Keratinocyte (primary cell): ENCODE data around the gene ZBED6. TPM values are rescaled to one million over a fixed set of nuclear protein-coding genes. Genes with fewer than 3 reads are reported as not detected.
"Not testable (repeated sequence)": the region's sequence is repeated elsewhere in the genome, so short reads cannot be mapped to it uniquely, and the experiment has no call there.

Source experiments
- DNase-seq: peaks from one replicate; pipeline ENCODE4 v3.0.0-alpha.2; 2011; ENCODE audit warnings: low read depth, missing footprints, low spot score
- FAIRE-seq: peaks from 2 replicates; lab custom pipeline; 2011; peaks lifted over from hg19 to GRCh38; lab: Jason Lieb, UNC
- H2AFZ ChIP-seq: 2 replicates; pipeline ENCODE4 v1.6.0; 2012; ENCODE audit warnings: low read length, control low read depth, inconsistent platforms; ENCODE audit not compliant: control insufficient read depth
- H3K27ac ChIP-seq: 2 replicates; pipeline ENCODE4 v1.5.1; 2011; ENCODE audit warnings: low read length; ENCODE audit not compliant: control insufficient read depth, insufficient read depth
- H3K27me3 ChIP-seq: 3 replicates; pipeline ENCODE4 v1.6.0; 2011; ENCODE audit warnings: low read length; ENCODE audit not compliant: control insufficient read depth, insufficient read depth; ENCODE audit errors: extremely low read depth
- H3K36me3 ChIP-seq, 2 experiments: 2 replicates in 1 of 2; 3 replicates in 1 of 2; pipeline ENCODE4 v1.5.1; 2011; ENCODE audit warnings: low read length in 2 of 2, mild to moderate bottlenecking in 1 of 2; ENCODE audit not compliant: control insufficient read depth in 2 of 2, insufficient read depth in 2 of 2; ENCODE audit errors: extremely low read depth in 1 of 2
- H3K4me1 ChIP-seq: 3 replicates; pipeline ENCODE4 v1.5.1; 2011; ENCODE audit warnings: low read length; ENCODE audit not compliant: control insufficient read depth, insufficient read depth; ENCODE audit errors: extremely low read depth
- H3K4me2 ChIP-seq: 3 replicates; pipeline ENCODE4 v1.6.0; 2011; ENCODE audit warnings: low read depth, low read length; ENCODE audit not compliant: control insufficient read depth, insufficient read depth; ENCODE audit errors: extremely low read depth
- H3K4me3 ChIP-seq, 3 experiments: fragments of 200-600 bp in 1 of 3; sonication (generic) in 1 of 3; 2 replicates in 2 of 3; 3 replicates in 1 of 3; pipeline ENCODE4 v1.5.1; 2011 to 2016; ENCODE audit warnings: low read length in 3 of 3, mild to moderate bottlenecking in 3 of 3, control low read depth in 2 of 3, inconsistent platforms in 1 of 3, low read depth in 1 of 3, mixed read lengths in 1 of 3, mixed run types in 1 of 3, moderate library complexity in 1 of 3; ENCODE audit not compliant: control insufficient read depth in 2 of 3, insufficient read depth in 2 of 3; ENCODE audit errors: extremely low read depth in 1 of 3
- H3K79me2 ChIP-seq: 2 replicates; pipeline ENCODE4 v1.6.0; 2012; ENCODE audit warnings: low read length; ENCODE audit not compliant: control insufficient read depth, insufficient read depth
- H3K9ac ChIP-seq: 3 replicates; pipeline ENCODE4 v1.6.0; 2011; ENCODE audit warnings: low read length; ENCODE audit not compliant: control insufficient read depth, insufficient read depth; ENCODE audit errors: extremely low read depth
- H3K9me1 ChIP-seq: 3 replicates; pipeline ENCODE4 v1.6.0; 2011; ENCODE audit warnings: low read length; ENCODE audit not compliant: control insufficient read depth, insufficient read depth; ENCODE audit errors: extremely low read depth
- H3K9me3 ChIP-seq: 2 replicates; pipeline ENCODE4 v1.5.1; 2012; ENCODE audit warnings: low read depth, low read length; ENCODE audit not compliant: control insufficient read depth
- H4K20me1 ChIP-seq: 3 replicates; pipeline ENCODE4 v1.6.0; 2011; ENCODE audit warnings: low read length; ENCODE audit not compliant: control insufficient read depth, insufficient read depth; ENCODE audit errors: extremely low read depth
- CTCF ChIP-seq, 3 experiments: IDR thresholded peaks in 1 of 3; conservative IDR thresholded peaks in 1 of 3; optimal IDR thresholded peaks in 1 of 3; 2 replicates in 2 of 3; 3 replicates in 1 of 3; pipeline versions ENCODE3 to v1.5.1; 2011; ENCODE audit warnings: low read length in 3 of 3, mild to moderate bottlenecking in 3 of 3, moderate library complexity in 2 of 3, control low read depth in 1 of 3, inconsistent platforms in 1 of 3; ENCODE audit not compliant: insufficient read depth in 2 of 3; ENCODE audit errors: extremely low read depth in 1 of 3
- EZH2 ChIP-seq: IDR thresholded peaks from one replicate; pipeline ENCODE4 v1.6.1; 2012; ENCODE audit warnings: inconsistent platforms, mild to moderate bottlenecking, low read length, moderate library complexity
- dilution Hi-C: fragments of 300-500 bp; cut with MboI; formaldehyde crosslinking; loops from one replicate; pipeline ENCODE4 v1.7.0; 2020; ENCODE audit warnings: low sequenced_read_pairs; ENCODE audit not compliant: extremely low pct_ligation_motif_present
- polyA plus RNA-seq, 5 experiments: library from polyadenylated mRNA; depleted of rRNA in 3 of 5; stranded (reverse) in 3 of 5; stranded (forward) in 1 of 5; unstranded in 1 of 5; fragments of >200 nt; gene quantifications; 1 replicate in 1 of 5; 2 replicates in 3 of 5; 3 replicates in 1 of 5; pipeline versions ENCODE4 v1.2.1 to v1.2.3, GENCODE V29; 2011 to 2012; ENCODE audit warnings: missing spikeins in 2 of 5, low read depth in 1 of 5, low replicate concordance in 1 of 5

The ZBED6 gene
- polyA plus RNA-seq, 1 donor (not counting 4 experiments of a cell fraction or from before 2014, with no cell fraction given) = 8.9 TPM

GRCh38 chr1:203791498-203791897, 3.9 kb upstream of the ZBED6 start:
- no peak overlapping the region for H3K4me2 ChIP-seq
- no peak overlapping the region for H3K9ac ChIP-seq
- H3K9me3 ChIP-seq = no peaks in the 10 kb centered on the region
- DNase-seq (no peak), FAIRE-seq (no peak)
- dilution Hi-C loops = loop anchor here (10.0 kb wide), 1 partner anchor 67 kb away; no protein-coding TSS in a partner anchor
- peaks cover 6% of the 10 kb centered on the region for H3K4me1 ChIP-seq
- H3K27ac ChIP-seq = no peak overlapping the region
- no peaks in the 10 kb centered on the region for H3K27me3 ChIP-seq
- H3K9me1 ChIP-seq = no peaks in the 10 kb centered on the region
- H3K4me3 ChIP-seq = no peak overlapping the region
- H2AFZ ChIP-seq = no peak overlapping the region
- no peak for TF ChIP-seq EZH2
- TF ChIP-seq CTCF (optimal IDR thresholded peaks at IDR 0.05 in 1 of 3, IDR thresholded peaks at IDR 0.05 in 1 of 3, conservative IDR thresholded peaks at IDR 0.05 in 1 of 3; ENCODE audit: extremely low read depth in 1 of 3, insufficient read depth in 2 of 3, low read length in 3 of 3) = no peak
- peaks cover 6% of the 10 kb centered on the region for H3K79me2 ChIP-seq
- no peaks in the 10 kb centered on the region for H4K20me1 ChIP-seq
- H3K36me3 ChIP-seq = no peaks in the 10 kb centered on the region

- no peaks in the 10 kb centered on the region for H3K9me1 ChIP-seq
- peaks cover 16% of the 10 kb centered on the region for H3K79me2 ChIP-seq
- FAIRE-seq = no peak
- dilution Hi-C loops = loop anchor here (10.0 kb wide), 1 partner anchor 68 kb away; no protein-coding TSS in a partner anchor
- H3K27ac ChIP-seq = no peak overlapping the region
- H3K4me2 ChIP-seq = no peak overlapping the region
- H3K36me3 ChIP-seq = peaks cover 0 to 6% of the 10 kb centered on the region in 2 experiments
- no peak overlapping the region for H3K9ac ChIP-seq
- no peak for TF ChIP-seq EZH2
- no peak for TF ChIP-seq CTCF (optimal IDR thresholded peaks at IDR 0.05 in 1 of 3, IDR thresholded peaks at IDR 0.05 in 1 of 3, conservative IDR thresholded peaks at IDR 0.05 in 1 of 3; ENCODE audit: extremely low read depth in 1 of 3, insufficient read depth in 2 of 3, low read length in 3 of 3)
- no peak overlapping the region for H3K4me3 ChIP-seq
- H3K9me3 ChIP-seq = no peaks in the 10 kb centered on the region
- peaks cover 13% of the 10 kb centered on the region for H3K4me1 ChIP-seq
- no peaks in the 10 kb centered on the region for H4K20me1 ChIP-seq
- no peak for DNase-seq
- no peaks in the 10 kb centered on the region for H3K27me3 ChIP-seq
- H2AFZ ChIP-seq = no peak overlapping the region
Measured at GRCh38 chr1:203792486-203792885, 2.9 kb upstream of the ZBED6 start.

- not testable (repeated sequence) for FAIRE-seq, H3K4me3 ChIP-seq
- dilution Hi-C loops = loop anchor here (10.0 kb wide), 1 partner anchor 69 kb away; no protein-coding TSS in a partner anchor
Measured at GRCh38 chr1:203793561-203793960, 1.9 kb upstream of the ZBED6 start.

More at GRCh38 chr1:203793561-203793960, 1.9 kb upstream of the ZBED6 start:
- H3K9me1 ChIP-seq, H3K27ac ChIP-seq, DNase-seq, H3K9me3 ChIP-seq, H4K20me1 ChIP-seq, H3K9ac ChIP-seq, H3K4me2 ChIP-seq, H3K27me3 ChIP-seq, H2AFZ ChIP-seq: not testable (repeated sequence)
- Histone ChIP-seq H3K79me2 (peaks cover 27% of the 10 kb centered on the region), H3K4me1 (peaks cover 24% of the 10 kb centered on the region), H3K36me3 (peaks cover under 1 to 15% of the 10 kb centered on the region in 2 experiments)
